ENCODE results near the gene OLIG3. TPM values are rescaled to one million over a fixed set of nuclear protein-coding genes. Genes with fewer than 3 reads are reported as not detected.

The OLIG3 gene
- total RNA-seq, 4 donors from 2014 or later, result not detected

DNA sequence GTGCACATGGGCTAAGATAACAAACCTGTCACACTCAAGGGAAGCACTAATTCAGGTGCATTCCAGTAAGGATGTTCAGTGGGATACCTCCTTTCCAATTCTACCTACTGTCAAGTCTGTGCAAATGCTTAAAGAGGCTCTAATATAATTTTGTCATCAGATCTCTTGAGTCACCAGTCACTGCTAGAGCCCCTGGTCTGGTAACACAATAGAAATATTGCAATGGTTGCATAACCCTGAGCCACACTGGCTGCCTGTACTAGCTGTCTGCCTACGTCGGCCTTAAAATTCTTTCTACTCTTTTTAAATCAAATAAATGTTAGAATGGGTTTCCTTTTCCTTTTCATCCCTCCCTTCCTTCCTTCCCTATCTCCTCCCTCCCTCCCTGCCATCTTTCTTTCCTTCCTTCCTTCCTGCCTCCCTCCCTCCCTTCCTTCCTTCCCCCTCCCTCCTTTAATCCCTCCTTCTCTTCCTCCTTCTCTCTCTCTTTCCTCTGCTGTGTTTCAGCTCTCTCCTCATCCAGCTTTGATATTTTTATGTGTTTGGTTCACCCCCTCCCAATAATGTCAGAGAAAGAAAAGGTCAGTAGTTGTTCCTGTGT lies 28.1 kb upstream of the OLIG3 start:
- no peak for DNase-seq
- H3K4me3 ChIP-seq, result no peak overlapping the region
- in situ Hi-C loops (cut with MboI; ENCODE audit: low pct_ligation_motif_present in 1 of 4, low pct_unique_long_range_greater_than_20kb in 1 of 4, low sequenced_read_pairs in 3 of 4), result no loop called here
- TF ChIP-seq POLR2AphosphoS5 (IDR thresholded peaks at IDR 0.05) (no peak), EP300 (IDR thresholded peaks at IDR 0.05; ENCODE audit: low read depth) (no peak), POLR2A (IDR thresholded peaks at IDR 0.05) (no peak)
- TF ChIP-seq, protein P1, sequence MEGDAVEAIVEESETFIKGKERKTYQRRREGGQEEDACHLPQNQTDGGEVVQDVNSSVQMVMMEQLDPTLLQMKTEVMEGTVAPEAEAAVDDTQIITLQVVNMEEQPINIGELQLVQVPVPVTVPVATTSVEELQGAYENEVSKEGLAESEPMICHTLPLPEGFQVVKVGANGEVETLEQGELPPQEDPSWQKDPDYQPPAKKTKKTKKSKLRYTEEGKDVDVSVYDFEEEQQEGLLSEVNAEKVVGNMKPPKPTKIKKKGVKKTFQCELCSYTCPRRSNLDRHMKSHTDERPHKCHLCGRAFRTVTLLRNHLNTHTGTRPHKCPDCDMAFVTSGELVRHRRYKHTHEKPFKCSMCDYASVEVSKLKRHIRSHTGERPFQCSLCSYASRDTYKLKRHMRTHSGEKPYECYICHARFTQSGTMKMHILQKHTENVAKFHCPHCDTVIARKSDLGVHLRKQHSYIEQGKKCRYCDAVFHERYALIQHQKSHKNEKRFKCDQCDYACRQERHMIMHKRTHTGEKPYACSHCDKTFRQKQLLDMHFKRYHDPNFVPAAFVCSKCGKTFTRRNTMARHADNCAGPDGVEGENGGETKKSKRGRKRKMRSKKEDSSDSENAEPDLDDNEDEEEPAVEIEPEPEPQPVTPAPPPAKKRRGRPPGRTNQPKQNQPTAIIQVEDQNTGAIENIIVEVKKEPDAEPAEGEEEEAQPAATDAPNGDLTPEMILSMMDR (IDR thresholded peaks at IDR 0.05), result no peak
- WGBS, 2 donors (ENCODE audit: low coverage in 1 of 2), result 81 to 83% methylated on average over 1 to 2 of the region's 2 CpGs
- H3K27ac ChIP-seq, result no peak overlapping the region
- intact Hi-C loops (cut with DNase I; ENCODE audit: low total_unique reads), result no loop called here
- no peaks in the 10 kb centered on the region for H3K9me3 ChIP-seq
- peaks cover 31% of the 10 kb centered on the region for H3K27me3 ChIP-seq
- no peaks in the 10 kb centered on the region for H3K4me1 ChIP-seq
- H3K36me3 ChIP-seq, result no peaks in the 10 kb centered on the region

DNA sequence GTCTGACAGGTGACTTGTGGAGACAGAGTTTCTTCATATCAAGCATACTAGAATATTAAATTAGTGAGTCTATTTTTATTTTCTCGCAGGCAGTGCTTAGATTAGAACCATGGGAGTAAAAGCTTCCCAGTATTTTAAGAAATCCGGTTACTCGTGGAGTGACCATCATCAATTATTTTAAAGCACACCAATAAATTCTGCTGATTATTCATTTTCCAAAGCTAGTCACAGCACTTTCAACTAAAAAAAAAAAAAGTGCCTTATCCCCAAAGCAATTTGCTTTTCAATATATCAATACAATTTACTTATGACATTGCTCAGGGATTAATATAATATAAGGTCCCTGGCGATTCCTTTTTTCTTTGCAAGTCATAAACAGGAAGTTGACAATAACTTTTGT lies 26.3 kb upstream of the OLIG3 start:
- no peak overlapping the region for H3K4me3 ChIP-seq
- no peak overlapping the region for H3K27ac ChIP-seq
- no peaks in the 10 kb centered on the region for H3K4me1 ChIP-seq
- H3K9me3 ChIP-seq, result no peaks in the 10 kb centered on the region
- H3K36me3 ChIP-seq, result no peaks in the 10 kb centered on the region
- 80 to 85% methylated on average over 4 of the region's 4 CpGs for WGBS, 2 donors (ENCODE audit: low coverage in 1 of 2)
- TF ChIP-seq POLR2AphosphoS5 (IDR thresholded peaks at IDR 0.05) (no peak), POLR2A (IDR thresholded peaks at IDR 0.05) (no peak), EP300 (IDR thresholded peaks at IDR 0.05; ENCODE audit: low read depth) (no peak)
- TF ChIP-seq, protein P1 (IDR thresholded peaks at IDR 0.05), result no peak
- DNase-seq, result no peak
- in situ Hi-C loops (cut with MboI; ENCODE audit: low pct_ligation_motif_present in 1 of 4, low pct_unique_long_range_greater_than_20kb in 1 of 4, low sequenced_read_pairs in 3 of 4), result no loop called here
- intact Hi-C loops (cut with DNase I; ENCODE audit: low total_unique reads), result no loop called here
- H3K27me3 ChIP-seq, result peaks cover 49% of the 10 kb centered on the region

GRCh38 chr6:137519629-137520176 lies 25.5 kb upstream of the OLIG3 start:
- TF ChIP-seq POLR2A (IDR thresholded peaks at IDR 0.05) (no peak), POLR2AphosphoS5 (IDR thresholded peaks at IDR 0.05) (no peak), EP300 (IDR thresholded peaks at IDR 0.05; ENCODE audit: low read depth) (no peak)
- TF ChIP-seq, protein P1 (IDR thresholded peaks at IDR 0.05), result no peak
- DNase-seq, result no peak
- WGBS, 2 donors (ENCODE audit: low coverage in 1 of 2), result 50 to 60% methylated on average over 3 to 9 of the region's 9 CpGs

GRCh38 chr6:137518386-137518983 lies 24.3 kb upstream of the OLIG3 start:
- Histone ChIP-seq H3K4me1 (no peaks in the 10 kb centered on the region), H3K27ac (no peak overlapping the region), H3K27me3 (peaks cover 65% of the 10 kb centered on the region), H3K36me3 (no peaks in the 10 kb centered on the region), H3K9me3 (no peaks in the 10 kb centered on the region), H3K4me3 (no peak overlapping the region)
- WGBS, 2 donors (ENCODE audit: low coverage in 1 of 2), result 21 to 29% methylated on average over 6 to 7 of the region's 7 CpGs
- intact Hi-C loops (cut with DNase I; ENCODE audit: low total_unique reads), result loop anchor here (5.0 kb wide), 1 partner anchor 281 kb away; no protein-coding TSS in a partner anchor
- TF ChIP-seq POLR2AphosphoS5 (IDR thresholded peaks at IDR 0.05) (no peak), POLR2A (IDR thresholded peaks at IDR 0.05) (no peak), EP300 (IDR thresholded peaks at IDR 0.05; ENCODE audit: low read depth) (no peak)
- TF ChIP-seq, protein P1 (IDR thresholded peaks at IDR 0.05), result no peak
- in situ Hi-C loops (cut with MboI; ENCODE audit: low pct_ligation_motif_present in 1 of 4, low pct_unique_long_range_greater_than_20kb in 1 of 4, low sequenced_read_pairs in 3 of 4), result no loop called here
- DNase-seq, result no peak

More at GRCh38 chr6:137519629-137520176, 25.5 kb upstream of the OLIG3 start:
- H3K36me3 ChIP-seq, result no peaks in the 10 kb centered on the region
- no peaks in the 10 kb centered on the region for H3K4me1 ChIP-seq
- H3K27me3 ChIP-seq, result peaks cover 57% of the 10 kb centered on the region
- no peaks in the 10 kb centered on the region for H3K9me3 ChIP-seq
- in situ Hi-C loops (cut with MboI; ENCODE audit: low pct_ligation_motif_present in 1 of 4, low pct_unique_long_range_greater_than_20kb in 1 of 4, low sequenced_read_pairs in 3 of 4), result no loop called here
- intact Hi-C loops (cut with DNase I; ENCODE audit: low total_unique reads), result loop anchor here (5.0 kb wide), 1 partner anchor 282 kb away; no protein-coding TSS in a partner anchor
- no peak overlapping the region for H3K27ac ChIP-seq
- no peak overlapping the region for H3K4me3 ChIP-seq
